ENCODE measurements around the gene FOXC2.
A peak's percentile ranks its signal among the peaks of the same experiment; 100 is the strongest.

The FOXC2 gene

GRCh38 chr16:86558355-86559193, 8.1 kb upstream of the FOXC2 start:
- no peak for DNase-seq

- DNase-seq: no peak
These were observed 6.8 kb upstream of the FOXC2 start for GRCh38 chr16:86559802-86560305.

GRCh38 chr16:86562356-86562755, 4.3 kb upstream of the FOXC2 start:
- no peak for DNase-seq

GRCh38 chr16:86563469-86564345, 2.9 kb upstream of the FOXC2 start:
- DNase-seq: peak; percentile 80

GRCh38 chr16:86565181-86565631, 1.4 kb upstream of the FOXC2 start:
- DNase-seq: no peak

- no peak for DNase-seq
These were observed 751 bp upstream of the FOXC2 start for GRCh38 chr16:86565644-86566511.

GRCh38 chr16:86566966-86567700, 504 bp downstream of the FOXC2 start:
- DNase-seq: no peak

- DNase-seq: no peak
These were observed 1.3 kb downstream of the FOXC2 start for GRCh38 chr16:86567701-86568581.

- no peak for DNase-seq
These were observed 2.3 kb downstream of the FOXC2 start for GRCh38 chr16:86568677-86569623.

- DNase-seq: no peak
These were observed 3.2 kb downstream of the FOXC2 start for GRCh38 chr16:86569701-86570447.

GRCh38 chr16:86570558-86571529, 4.2 kb downstream of the FOXC2 start:
- DNase-seq: no peak

GRCh38 chr16:86571530-86571915, 4.9 kb downstream of the FOXC2 start:
- DNase-seq: no peak

GRCh38 chr16:86572041-86572521, 5.5 kb downstream of the FOXC2 start:
- no peak for DNase-seq

- DNase-seq: no peak
These were observed 6.0 kb downstream of the FOXC2 start for GRCh38 chr16:86572606-86573005.

- DNase-seq: no peak
These were observed 6.6 kb downstream of the FOXC2 start for GRCh38 chr16:86573215-86573614.

GRCh38 chr16:86573646-86574508, 7.2 kb downstream of the FOXC2 start:
- DNase-seq: no peak
